Measurements from ENCODE around the gene GALNS. TPM values are rescaled to one million over a fixed set of nuclear protein-coding genes. Genes with fewer than 3 reads are reported as not detected.

The GALNS gene
- total and polyA plus RNA-seq, 2 donors (not counting 3 experiments of a cell fraction or from before 2014, with no cell fraction given), result 21.8 to 40.2 TPM

DNA sequence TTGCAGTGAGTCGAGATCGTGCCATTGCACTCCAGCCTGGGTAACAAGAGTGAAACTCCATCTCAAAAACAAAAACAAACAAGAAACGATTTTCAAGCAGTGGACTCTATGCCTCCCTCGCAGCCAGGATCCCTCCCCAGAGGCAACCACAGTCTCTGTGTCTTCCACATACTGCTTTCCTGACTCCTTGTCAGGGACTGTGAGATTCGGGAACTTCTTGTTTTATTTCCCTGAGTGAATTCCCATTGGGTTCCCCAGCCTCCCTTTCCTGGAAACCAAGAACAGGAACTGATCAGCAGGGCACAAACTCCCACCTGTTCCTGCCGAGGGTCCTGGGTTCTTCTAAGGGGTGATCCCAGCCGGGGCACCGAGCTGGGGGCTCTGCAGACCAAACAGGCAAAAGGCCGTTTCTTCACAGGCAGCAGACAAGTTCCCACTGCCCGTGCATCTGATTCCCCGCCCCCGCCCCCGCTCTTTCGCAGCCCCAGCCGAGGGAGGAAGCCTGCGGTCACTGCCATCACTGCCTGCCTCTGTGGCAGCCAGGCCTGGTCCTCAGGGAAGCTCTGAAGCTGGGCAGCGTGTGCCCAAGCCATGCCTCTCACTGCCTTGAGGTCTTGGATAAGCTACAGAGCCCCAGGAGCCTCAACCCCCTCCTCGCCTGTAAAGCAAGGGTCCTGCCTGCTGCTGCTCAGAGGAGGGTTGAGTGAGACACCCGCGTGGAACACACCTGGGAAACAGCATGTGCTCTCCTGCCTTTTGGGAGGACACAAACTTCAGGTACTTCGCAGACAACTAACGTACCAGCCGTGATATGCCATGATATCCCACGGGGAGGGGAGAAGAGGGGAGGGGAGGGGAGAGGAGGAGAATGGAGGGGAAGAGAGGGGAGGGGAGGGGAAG, 66.2 kb downstream of the GALNS start:
- intact Hi-C loops (cut with micrococcal nuclease), result no loop called here
- ChIA-PET CTCF (no interaction called here), POLR2A (no interaction called here)
- FAIRE-seq (peak; percentile 24), DNase-seq (ENCODE audit: low read depth, low spot score) (no peak)
- H3K27me3 ChIP-seq (ENCODE audit: control insufficient read depth in 2 of 2, insufficient read depth in 2 of 2, low read length in 2 of 2), result peaks cover 0 to 4% of the 10 kb centered on the region in 2 experiments
- no peaks in the 10 kb centered on the region for H4K20me1 ChIP-seq (replicated peaks; ENCODE audit: control insufficient read depth, extremely low read depth, insufficient read depth, low read length)
- H3K27ac ChIP-seq (ENCODE audit: insufficient read depth, low read depth, low read length), result no peak overlapping the region
- peak overlapping the region; percentile 36 for H2AFZ ChIP-seq (ENCODE audit: low read depth, low read length)
- peaks cover 1% of the 10 kb centered on the region for H3K4me1 ChIP-seq (ENCODE audit: control insufficient read depth, extremely low read depth, insufficient read depth, low read length)
- H3K79me2 ChIP-seq (ENCODE audit: control insufficient read depth, insufficient read depth, low read length), result no peaks in the 10 kb centered on the region
- no TSS peak for BruUV-seq (replicated peaks)
- H3K36me3 ChIP-seq (ENCODE audit: control insufficient read depth in 2 of 2, extremely low read depth in 1 of 2, insufficient read depth in 2 of 2, low read length in 2 of 2), result no peaks in the 10 kb centered on the region
- TF ChIP-seq POLR2AphosphoS5 (IDR thresholded peaks at IDR 0.05; ENCODE audit: insufficient read depth, low read depth, low read length) (no peak), EZH2 (IDR thresholded peaks at IDR 0.05; ENCODE audit: borderline replicate concordance, low read depth, low read length, severe bottlenecking) (no peak), GATA2 (IDR thresholded peaks at IDR 0.05; ENCODE audit: insufficient read depth, insufficient read length, low read depth, low read length) (no peak), JUN (IDR thresholded peaks at IDR 0.05; ENCODE audit: borderline replicate concordance, insufficient read depth, insufficient read length, low read depth) (no peak), POLR2A (IDR thresholded peaks at IDR 0.05; ENCODE audit: low read depth, low read length) (no peak), CTCF (IDR thresholded peaks at IDR 0.05; ENCODE audit: extremely low read depth in 1 of 2, insufficient read depth in 1 of 2, low read depth in 1 of 2, low read length in 2 of 2) (no peak), MYC (IDR thresholded peaks at IDR 0.05; ENCODE audit: low read depth, low read length) (no peak)
- no peaks in the 10 kb centered on the region for H3K9me1 ChIP-seq (replicated peaks; ENCODE audit: control insufficient read depth, extremely low read depth, insufficient read depth, low read length)
- no peak overlapping the region for H3K4me2 ChIP-seq (ENCODE audit: insufficient read depth, low read length)
- H3K9me3 ChIP-seq (replicated peaks; ENCODE audit: control insufficient read depth, insufficient read depth, low read length), result no peaks in the 10 kb centered on the region
- no peak overlapping the region for H3K9ac ChIP-seq (replicated peaks; ENCODE audit: extremely low read depth, insufficient read depth, low read length)
- dilution Hi-C loops (cut with MboI; ENCODE audit: extremely low pct_ligation_motif_present, low sequenced_read_pairs), result no loop called here
- no peak overlapping the region for H3K4me3 ChIP-seq (replicated peaks in 1 of 3; ENCODE audit: insufficient read depth in 1 of 3, low read depth in 1 of 3, low read length in 3 of 3)
